NCI-H526 (cell line): Measurements from ENCODE around the gene MIPOL1.
"Not testable (repeated sequence)": the region's sequence is repeated elsewhere in the genome, so short reads cannot be mapped to it uniquely, and the experiment has no call there.

Source experiments
- DNase-seq, 2 experiments: peaks; one replicate each; lab custom pipeline; 2025; lab: John Stamatoyannopoulos, UW

Gene MIPOL1

DNA sequence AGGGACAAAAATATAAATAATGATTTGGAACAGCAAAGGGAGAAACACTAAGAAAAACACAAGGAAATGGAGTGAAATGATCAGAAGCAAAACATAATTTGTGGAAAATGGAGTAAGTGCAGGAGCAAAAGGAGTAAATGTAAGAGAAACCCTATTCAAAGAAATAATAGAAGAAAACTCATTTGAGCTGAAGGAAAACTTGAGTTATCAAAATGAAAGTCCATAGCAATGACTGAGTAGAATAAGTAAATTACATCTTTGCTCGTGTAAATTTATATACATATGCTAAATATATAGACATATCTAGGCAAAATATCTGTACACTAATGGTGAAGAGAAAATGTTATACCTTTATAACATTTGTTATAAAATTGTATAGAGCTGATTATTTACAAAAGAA, 203.4 kb downstream of the MIPOL1 start:
- no peak for DNase-seq

DNA sequence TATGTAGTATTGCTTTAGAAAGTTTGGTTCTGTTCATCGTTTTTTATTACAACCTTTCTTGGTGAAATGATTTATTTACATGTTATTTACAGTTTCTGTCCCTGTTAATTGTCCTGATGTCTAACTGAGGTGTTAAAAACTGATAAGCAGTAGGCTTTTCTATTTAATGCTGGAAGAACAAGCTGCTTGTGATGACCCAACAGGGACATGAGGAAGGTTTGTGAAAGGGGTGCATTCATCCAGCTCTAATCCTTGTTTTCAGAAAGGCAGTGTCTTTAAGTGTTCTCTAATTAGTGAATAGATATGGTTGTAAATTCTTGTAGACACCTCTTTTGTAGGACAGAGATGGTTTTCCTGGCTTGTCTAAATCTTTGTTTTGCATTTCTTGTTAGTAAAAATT, 205.9 kb downstream of the MIPOL1 start:
- no peak for DNase-seq

DNA sequence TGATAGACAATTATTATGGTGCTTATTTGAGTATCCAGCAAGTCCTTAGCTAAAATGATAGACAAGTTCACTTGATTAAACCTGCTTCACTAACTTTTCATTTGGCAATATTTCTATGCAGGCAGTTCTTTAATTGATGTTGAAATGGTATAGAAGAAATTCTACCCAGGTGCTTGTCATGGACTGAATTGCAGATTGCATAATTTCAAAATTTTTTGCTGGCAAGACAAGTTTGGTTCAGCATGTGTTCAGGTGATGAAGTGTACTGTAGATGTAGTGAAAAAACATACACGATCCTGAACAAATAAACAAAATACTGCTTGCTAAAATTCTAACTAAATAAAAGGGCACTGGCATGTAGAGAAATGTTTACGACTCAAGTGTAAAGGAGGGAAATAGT, 208.4 kb downstream of the MIPOL1 start:
- DNase-seq, result no peak

DNA sequence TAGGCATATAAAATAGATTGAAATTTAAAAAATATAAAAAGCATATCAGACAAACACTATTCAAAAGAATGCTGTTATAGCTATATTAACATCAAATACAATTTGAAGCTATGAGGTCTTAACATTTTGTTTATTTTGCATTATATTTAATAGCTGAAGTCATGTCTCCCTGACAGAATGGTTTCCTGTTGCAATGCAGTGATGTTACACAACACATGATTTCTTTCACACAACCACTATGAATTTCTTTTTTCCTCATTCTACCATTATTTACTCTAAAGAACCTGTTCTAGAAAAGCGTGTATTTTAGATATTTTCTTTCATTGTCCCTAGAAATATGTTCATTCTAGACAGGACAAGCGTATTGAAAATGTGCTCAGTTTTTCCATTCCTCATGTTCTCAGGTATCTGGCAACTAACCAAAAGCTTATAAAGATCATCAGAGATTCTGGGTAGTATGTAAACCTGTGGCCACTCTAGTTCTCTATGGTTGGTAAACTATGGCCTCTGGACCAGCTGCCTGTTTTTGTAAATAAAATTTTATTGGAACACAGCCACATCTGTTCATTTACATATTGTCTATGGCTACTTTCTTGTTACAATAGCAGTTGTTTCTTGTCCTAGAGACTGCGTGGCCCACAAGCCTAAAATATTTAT, 213.5 kb downstream of the MIPOL1 start:
- DNase-seq, result no peak

DNA sequence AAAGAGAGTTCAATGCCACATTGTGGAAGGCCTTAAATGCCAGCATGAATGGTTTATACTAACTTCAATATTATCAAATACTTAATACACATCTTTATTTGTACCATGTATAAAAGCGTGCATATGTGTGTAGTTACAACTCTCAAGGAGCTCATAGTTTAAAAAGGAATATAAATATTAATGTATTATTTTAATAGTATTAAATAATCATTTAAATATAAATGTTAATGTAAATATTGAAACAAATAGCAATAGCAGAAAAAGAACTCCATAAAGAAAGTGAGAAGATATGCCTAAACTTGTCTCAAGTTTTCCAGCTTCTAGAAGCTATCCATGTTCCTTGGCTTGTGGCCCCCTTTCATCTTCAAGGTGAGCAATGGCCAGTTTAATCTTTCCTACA, 215.3 kb downstream of the MIPOL1 start:
- DNase-seq, result no peak

DNA sequence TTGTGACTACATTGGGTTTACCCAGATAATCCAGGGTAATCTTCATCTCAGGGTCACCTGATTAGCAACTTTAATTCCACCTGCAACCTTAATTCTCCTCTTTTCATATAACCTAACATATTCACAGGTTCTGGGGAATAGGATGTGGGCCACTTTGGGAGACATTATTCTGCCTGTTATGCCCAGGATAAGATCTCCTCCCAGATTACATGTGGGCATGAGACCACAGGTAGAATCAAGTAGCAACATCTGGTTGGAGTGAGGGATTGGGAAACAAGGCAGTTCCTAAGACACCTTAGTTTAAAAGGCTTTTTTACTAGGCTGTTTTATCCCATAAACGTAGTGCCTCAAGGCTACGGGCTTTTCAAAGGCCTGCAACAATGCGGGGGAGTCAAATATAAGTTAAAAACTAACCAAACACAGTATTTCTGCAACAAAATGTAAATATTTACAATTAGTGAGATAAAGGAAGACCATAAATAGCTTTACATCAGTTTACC, 215.8 kb downstream of the MIPOL1 start:
- no peak for DNase-seq

DNA sequence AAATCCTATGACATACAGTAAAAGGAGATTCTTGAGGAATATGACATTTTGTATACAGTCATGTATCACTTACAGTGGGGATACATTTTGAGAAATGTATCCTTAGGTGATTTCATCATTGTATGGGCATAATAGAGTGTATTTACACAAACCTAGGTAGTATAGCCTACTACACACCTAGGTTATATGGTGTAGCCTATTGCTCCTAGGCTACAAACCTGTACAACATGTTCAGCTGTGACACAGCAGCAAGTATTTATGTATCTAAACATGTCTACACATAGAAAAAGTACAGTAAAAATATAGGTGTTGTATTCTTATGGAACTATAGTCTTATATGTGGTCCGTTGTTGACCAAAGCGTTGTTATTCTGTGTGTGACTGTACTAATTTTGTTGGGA, 218.5 kb downstream of the MIPOL1 start:
- no peak for DNase-seq

DNA sequence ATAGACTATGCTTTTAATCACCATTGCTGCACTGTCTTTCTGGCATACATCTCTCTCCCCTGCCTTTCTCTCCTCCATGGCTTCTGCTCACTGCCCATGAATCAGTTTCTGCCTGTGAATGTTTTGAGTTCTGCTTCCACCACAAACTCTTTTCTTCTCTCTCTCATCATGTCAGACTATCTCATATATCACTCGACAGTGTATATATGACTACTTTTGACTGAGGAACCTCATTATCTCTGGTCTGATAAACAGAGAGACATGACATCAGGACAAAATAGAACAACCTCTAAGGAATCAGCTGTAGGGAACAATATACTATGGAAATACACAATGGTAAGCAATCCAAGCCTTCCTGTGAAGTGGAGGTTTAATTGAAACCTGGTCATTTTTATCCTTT, 219.4 kb downstream of the MIPOL1 start:
- DNase-seq, result no peak

DNA sequence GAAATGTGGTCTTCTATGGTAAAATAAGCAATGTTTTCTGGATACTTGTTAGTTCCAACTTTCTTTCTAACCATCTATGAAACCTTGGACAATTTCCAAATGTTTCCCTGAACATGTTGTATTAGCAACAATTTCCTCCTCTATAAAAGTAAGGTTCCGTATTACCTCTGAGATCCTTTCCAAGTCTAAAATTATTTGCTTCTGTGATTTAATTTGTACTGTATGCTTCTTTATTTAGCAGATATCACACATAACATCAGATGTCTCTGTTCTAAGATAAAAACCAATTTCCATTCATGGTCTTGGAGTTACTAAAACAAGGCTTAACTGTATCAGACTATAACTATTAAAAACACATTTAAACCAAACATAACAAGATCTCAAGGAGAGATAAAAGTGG, 220.1 kb downstream of the MIPOL1 start:
- DNase-seq, result no peak

DNA sequence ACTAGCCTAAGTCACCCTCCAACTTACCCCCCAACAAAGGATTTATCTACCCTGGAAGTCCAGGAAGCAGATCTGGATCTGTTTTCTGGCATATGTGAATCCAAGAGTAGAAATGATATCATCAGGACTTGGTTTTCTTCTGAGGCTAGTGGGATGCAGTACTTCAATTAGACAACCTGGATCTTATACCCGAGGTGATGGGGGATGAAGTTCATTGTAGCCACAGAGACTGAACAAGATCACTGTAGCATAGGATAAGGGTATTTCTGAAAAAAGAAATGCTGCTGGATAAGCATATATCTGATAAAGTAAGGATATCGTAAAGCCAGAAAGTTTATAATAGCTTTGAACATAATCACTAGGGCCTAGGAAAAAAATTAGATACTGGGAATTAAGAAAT, 222.9 kb downstream of the MIPOL1 start:
- no peak for DNase-seq

DNA sequence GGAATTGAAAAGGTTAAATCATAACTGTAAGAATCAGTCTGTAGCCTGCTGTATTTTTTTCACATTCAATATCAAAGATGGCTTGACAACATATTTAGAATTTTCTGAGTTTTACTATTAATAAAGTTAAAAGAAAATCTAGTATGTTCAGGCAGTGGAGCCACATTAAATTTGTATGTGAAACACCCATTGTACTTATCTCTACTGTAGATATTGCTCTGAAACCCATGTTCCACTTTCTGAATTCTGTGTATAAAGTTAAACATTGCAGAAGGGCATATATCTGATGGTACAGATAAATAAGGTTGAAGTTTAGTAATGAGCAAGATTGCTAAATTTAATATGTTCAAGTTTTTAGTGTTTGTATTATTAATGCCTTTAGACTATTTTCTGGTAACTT, 224.6 kb downstream of the MIPOL1 start:
- DNase-seq, result no peak

DNA sequence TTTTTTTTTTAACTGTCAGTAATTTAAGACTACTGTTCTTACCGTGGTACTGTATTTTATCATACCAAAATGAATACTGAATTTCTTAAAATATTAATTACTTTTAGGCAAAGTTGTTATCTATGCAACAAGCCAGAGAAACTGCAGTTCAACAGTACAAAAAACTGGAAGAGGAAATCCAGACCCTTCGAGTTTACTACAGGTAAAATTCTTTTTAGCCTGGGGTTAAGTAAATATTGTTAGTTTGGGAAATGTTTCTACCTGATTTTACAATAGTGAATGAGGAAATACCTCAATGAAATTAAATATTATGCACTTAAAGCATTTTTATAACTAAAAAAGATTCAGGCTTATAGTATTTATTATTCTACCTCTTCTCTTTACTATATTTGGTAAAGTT, 225.0 kb downstream of the MIPOL1 start:
- no peak for DNase-seq

DNA sequence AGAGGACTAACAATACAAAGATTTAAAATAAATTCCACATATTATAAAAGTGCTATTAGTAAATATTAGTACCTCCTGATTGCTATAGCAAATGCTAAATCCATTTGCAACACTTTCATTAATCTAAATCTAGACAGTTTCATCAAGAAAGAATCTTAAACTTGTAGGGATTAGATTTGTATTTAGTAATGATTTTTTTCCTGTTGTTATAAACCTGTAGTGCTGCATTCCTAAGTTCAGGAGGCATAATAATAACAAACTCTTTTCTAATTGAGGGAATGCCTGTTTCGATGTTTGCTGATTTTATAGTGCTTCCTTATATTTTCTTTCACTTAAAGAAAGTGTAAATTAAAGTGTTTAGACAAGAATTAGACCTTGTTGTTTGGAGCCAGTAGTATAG, 231.2 kb downstream of the MIPOL1 start:
- DNase-seq, result no peak

DNA sequence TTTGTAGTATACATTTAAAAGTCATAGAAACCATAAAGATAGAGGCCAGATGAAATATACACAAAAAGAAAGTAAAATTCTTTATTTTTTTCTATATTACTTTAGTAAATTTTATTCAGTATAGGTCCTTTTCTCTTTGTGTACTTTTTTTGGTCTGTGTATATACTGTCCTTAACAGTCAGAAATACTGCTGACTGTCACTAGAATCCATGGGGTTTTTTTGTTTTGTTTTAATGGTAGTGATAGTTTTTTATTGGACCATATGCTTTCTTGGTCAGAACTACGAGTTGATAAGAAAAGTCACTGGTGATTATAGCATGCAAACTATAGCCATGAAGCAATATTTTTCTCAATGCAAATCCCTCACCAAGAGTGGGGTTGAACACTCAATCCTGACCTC, 231.9 kb downstream of the MIPOL1 start:
- DNase-seq, result no peak

DNA sequence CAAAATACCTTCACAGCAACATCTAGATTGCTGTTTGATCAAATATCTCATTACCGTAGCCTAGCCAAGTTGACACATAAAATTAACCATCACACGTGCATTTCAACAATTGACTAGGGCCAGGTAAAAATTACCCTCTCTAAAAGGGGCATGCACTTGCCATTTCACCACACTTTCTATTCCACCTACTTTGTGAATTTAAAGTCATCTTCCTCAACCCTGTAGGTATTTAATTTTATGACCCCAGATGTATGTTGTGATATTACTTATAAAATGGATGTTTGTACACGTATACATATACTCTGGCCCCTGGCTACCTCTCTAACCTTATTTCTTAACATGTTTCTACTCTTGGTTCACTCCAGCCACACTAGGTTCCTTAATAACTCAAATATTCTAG, 237.1 kb downstream of the MIPOL1 start:
- no peak for DNase-seq

DNA sequence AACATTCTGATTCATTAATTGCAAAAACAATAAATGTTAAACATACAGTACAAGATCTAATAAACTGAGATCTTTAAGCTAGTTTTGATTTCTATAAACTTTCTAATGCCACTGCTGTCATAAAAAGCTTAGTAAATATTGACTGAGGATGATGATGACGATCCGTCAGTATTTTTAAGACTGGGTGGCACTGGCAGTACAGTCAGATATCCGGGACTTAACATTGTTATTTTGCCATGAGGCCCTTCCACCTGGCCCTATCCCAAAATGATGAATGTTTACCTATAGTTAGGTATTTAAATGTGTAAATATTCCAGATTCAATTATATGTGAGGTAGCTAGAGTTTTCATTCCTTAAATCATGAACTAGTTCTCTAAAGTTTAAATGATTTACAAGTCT, 238.8 kb downstream of the MIPOL1 start:
- DNase-seq, result no peak

DNA sequence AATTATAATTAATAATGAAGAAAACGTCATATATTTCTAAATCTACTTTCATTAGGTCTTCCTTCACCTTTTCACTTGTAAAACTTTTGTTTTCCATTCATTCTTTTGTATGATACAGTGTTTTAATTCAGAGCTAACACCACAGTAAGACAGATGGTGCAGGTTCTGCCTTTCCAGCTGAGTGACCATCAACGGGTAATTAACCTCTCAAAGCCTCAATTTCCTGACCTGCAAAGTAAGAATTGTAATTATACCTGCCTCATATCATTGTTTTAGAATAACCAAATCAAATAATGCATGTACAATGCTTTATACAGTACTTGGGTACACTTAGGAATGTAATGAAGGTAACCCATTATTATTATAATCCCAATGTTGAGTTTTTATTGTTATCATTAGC, 239.8 kb downstream of the MIPOL1 start:
- no peak for DNase-seq

DNA sequence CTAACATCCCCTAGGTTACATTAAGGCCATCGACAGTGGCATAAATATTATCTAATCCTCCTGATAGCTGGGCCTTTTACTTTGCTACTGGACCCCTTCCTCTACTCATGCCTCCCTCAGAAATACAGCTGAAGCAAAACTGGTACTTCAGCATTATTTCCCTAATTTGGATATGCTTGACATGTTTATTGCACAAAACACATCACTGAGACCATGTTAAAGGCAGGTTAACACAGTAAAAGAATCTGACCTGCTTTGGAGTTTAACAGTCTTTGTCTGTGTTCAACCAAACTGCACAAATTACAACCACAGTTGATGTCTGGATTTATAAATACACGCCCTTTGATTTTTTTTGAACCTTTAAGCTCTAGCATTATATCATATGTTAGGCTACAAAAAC, 240.7 kb downstream of the MIPOL1 start:
- DNase-seq, result peak in 1 of 2 experiments; percentile 35

DNA sequence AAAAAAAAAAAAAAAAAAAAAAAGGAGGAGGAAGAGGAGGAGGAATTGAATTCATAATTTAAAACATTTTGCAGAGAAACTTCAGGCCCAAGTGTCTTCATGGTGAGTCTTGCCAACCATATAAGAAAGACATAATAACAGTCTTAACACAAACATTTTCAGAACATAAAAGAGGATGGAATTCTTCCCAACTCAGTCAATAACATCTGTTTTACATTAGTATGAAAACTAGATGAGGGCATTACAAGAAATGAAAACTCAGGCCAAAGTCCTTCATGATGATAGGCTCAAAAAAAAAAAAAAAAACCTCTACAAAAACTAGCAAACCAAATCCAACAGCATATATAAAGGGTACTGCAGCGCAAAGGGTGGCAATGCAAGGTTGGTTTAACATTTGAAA, 245.7 kb downstream of the MIPOL1 start:
- no peak for DNase-seq

DNA sequence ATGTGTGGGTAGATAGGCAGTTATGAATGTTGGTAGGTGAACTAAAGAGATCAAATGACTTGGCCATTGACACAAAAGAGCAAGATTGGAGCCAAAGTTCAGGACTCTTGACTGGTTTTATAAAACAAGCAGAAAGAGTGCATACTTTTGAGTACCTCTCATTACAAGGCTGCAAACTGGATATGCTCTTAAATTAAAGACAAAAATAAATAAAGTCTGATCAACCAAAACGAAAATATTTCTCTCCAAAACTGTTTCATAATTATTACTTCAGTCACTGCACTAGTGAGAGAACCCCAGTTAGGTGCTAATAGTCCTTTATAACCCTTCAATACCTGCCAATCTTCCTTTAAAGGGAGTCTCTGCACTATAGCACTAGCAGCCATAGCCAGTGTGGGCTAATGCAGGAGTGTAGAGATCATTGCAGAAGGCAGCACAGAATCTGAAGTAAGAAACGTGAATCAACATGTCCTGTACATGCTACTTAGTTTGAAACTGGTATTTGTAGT, 250.2 kb downstream of the MIPOL1 start:
- DNase-seq, result no peak

DNA sequence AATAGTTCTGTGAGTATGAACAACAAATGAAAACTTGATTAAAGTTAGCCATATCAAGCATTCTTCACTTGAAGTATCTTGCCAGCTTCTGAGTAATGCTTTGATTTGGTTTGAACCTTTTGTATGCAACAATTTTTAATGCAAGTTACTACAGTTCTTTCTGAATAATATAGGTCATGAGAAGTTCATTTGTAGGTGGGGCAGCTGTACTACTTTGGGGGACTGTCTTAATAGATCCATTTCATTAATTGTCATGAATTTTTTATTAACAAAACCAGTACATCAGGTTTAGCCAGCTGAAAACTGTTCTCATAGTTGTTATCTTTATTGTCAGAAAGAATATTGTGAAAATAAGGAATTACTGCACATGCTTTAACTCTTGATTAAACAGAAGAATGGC, 254.6 kb downstream of the MIPOL1 start:
- no peak for DNase-seq

DNA sequence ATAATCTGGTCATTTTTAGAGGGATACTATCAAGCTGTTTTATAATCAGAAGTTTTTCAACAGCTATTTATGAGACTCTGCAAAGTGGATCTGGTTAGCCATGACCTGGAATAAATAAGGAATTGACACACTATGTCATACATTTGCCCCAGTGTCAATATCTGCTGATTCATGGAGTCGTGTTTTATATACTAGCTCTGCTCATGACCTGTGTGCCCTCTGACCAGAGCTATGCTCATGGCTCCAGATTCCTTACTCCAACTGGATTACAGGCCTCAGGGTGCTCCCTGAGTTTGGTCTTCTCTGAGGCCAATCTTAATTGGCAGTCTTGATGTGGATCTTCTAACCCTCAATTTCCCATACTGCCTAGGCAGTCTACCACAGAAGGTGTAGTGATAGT, 256.2 kb downstream of the MIPOL1 start:
- no peak for DNase-seq

DNA sequence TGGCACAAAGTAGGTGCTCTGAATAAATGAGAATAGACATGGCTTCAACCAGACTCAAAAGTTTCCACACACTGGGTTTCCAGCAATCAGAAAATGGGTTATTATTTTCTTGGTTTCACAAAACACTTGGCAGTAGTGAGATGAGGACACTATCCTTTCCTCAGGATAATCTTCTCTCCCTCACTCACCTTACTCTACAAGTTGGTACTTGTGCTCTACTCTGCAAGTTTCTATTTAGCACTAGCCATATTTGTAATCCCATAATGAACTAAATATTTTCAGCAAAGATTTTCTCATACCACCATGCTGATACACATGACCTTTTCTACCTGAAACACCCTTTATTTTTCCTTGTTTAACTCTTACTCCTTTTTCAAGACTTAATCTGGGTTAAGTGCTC, 259.6 kb downstream of the MIPOL1 start:
- DNase-seq, result no peak

DNA sequence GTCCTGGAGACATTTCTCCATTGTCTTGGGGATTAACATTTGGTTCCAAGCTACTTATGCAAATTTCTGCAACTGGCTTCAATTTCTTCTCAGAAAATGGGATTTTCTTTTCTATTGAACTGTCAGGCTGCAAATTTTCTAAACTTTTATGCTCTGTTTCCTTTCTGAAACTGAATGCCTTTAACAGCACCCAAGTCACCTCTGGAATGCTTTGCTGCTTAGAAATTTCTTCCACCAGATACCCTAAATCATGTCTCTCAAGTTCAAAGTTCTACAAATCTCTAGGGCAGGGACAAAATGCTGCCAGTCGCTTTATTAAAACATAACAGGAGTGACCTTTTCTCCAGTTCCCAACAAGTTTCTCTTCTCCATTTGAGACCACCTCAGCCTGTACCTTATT, 264.7 kb downstream of the MIPOL1 start:
- not testable (repeated sequence) for DNase-seq
